SH-SY5Y (cell line): ENCODE results near the gene PROM1.

Experiments used
- GATA2 ChIP-seq: IDR thresholded peaks from 2 replicates; pipeline ENCODE4 v1.6.1; 2011; ENCODE audit warnings: mild to moderate bottlenecking, low read depth, low read length
- GATA3 ChIP-seq: IDR thresholded peaks from 2 replicates; pipeline ENCODE4 v1.6.1; 2011; ENCODE audit warnings: low read depth, mild to moderate bottlenecking, low read length, moderate library complexity

Gene PROM1

DNA sequence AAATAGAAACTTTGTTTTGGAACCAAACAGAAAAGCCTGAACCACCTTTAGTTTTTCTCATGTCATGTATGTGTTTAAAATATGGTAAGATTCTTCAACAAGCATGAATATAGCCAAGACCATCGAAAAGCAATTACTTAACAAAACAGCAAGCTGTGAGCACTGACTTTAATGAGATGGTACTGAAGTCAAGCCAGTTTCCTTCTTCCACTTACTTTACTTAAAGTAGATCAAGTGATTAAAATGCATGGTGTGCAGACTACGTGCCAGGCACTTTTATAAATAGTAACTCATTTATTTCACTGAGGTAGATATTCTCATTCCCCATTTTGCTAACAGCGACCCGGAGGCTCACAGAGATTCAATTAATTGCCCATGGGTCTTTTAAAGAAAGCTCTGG lies 74.7 kb downstream of the PROM1 start:
- TF ChIP-seq GATA3: no peak
- TF ChIP-seq GATA2: no peak

- TF ChIP-seq GATA3 (no peak), GATA2 (no peak)
Observed at GRCh38 chr4:16007471-16008095, 76.2 kb downstream of the PROM1 start.

GRCh38 chr4:16006771-16007446 lies 76.9 kb downstream of the PROM1 start:
- TF ChIP-seq GATA3: no peak
- TF ChIP-seq GATA2: no peak

GRCh38 chr4:16005676-16006075 lies 78.1 kb downstream of the PROM1 start:
- TF ChIP-seq GATA2 (no peak), GATA3 (no peak)

- no peak for TF ChIP-seq GATA2
- no peak for TF ChIP-seq GATA3
Observed at GRCh38 chr4:16001484-16001858, 82.4 kb downstream of the PROM1 start.

- TF ChIP-seq GATA2 (no peak), GATA3 (no peak)
Observed at GRCh38 chr4:16000708-16001483, 82.9 kb downstream of the PROM1 start.

- TF ChIP-seq GATA3 (no peak), GATA2 (no peak)
Observed at GRCh38 chr4:15996773-15997172, 87.0 kb downstream of the PROM1 start.

DNA sequence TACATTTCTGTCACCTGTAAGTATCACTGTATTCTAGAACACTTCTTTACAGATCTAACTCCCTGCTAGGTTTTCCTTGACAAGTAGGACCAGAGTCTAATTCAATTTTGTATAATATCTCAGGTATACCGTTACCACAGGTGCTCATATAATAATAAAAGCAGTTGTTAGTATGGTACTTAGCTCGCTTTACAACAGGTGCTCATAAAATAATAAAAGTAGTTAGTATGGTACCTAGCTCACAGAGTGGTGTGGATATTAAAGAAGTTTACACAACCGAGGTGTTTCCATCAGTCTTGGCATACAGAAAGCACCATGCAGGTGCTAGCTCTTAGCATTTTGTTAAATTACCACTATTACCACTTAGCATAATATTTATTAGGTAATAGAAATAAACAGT lies 88.0 kb downstream of the PROM1 start:
- TF ChIP-seq GATA2 (no peak), GATA3 (no peak)

- TF ChIP-seq GATA3: no peak
- no peak for TF ChIP-seq GATA2
Observed at GRCh38 chr4:15992167-15992485, 91.7 kb downstream of the PROM1 start.

GRCh38 chr4:15990570-15991285 lies 93.1 kb downstream of the PROM1 start:
- TF ChIP-seq GATA3 (no peak), GATA2 (no peak)

DNA sequence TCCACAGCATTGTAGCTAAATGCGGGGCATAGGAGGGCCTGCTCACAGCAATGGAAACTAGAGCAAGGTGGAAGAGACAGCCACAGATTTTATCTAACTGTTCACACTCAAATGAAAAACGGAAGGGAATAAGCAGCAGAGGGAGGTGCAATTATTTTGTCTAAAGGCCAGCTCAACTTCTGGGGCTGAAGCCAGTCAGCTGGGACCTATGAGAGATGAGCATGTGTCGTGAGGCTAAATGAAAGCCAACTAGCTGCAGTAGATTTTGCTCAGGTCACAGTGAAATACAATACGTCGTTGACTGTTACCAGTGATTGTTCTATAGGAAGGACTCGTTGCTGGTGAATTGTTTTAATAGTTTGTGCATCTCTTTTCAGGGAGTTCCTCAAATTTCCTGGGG lies 94.4 kb downstream of the PROM1 start:
- TF ChIP-seq GATA3 (no peak), GATA2 (no peak)

DNA sequence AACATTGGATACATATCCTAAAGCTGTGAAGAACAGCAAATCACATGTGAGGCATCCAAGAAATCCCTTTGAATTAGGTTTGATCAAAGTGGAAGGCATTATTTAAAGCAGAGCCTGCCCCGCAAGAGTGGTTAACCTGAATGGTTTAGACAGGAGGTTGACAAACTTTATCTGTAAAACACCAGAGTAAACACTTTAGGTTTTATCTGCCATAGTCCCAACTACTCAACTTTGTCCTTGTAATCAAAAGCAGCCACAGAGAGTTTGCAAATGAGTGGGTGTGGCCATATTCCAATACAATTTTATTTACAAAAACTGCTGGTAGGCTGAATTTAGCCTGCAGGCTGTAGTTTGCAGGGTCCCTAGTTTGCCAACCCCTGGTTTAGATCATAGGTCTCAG lies 95.6 kb downstream of the PROM1 start:
- TF ChIP-seq GATA3 (no peak), GATA2 (no peak)

DNA sequence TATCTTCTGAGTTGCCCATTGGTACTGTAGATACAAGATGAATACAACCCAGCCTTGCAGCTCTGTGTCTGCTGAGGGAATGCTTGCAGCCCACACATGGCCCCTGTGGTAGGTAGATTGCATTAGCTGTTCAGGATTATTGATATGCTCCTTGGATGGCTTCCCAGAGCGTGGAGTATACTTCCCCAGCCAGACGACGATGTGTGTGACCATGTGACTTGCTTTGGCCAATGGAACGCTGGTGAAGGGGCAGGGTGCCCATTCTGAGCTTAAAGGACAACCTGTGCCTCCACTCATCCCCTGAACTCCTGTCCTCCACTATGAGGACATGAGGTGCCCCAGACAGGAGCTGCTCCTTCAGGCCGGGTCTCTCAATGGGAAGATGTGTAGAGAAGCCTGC lies 96.9 kb downstream of the PROM1 start:
- no peak for TF ChIP-seq GATA3
- TF ChIP-seq GATA2: no peak

DNA sequence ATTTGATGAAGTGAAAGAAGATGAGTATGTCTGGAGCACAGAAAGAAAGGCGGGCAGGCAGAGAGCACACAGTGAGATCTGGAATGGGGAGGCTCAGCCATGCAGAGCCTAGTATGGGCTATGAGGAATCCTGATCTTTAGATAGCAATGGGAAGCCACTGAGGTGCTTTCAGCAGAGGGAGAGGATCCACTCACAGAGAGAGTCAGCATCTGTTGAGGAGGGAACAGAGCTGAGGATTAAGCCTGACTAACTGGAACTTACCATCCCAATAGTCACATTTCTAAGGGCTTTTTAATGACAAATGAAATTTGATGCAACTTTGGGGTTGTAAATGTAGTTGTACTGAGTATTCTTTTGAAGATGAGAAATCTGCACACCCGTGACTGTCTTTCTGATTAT lies 100.2 kb downstream of the PROM1 start:
- TF ChIP-seq GATA3 (no peak), GATA2 (no peak)

- TF ChIP-seq GATA2 (no peak), GATA3 (no peak)
Observed at GRCh38 chr4:15982842-15983524, 100.8 kb downstream of the PROM1 start.
